ENCODE data around the gene ATP5PB. TPM values are rescaled to one million over a fixed set of nuclear protein-coding genes. Genes with fewer than 3 reads are reported as not detected.

The ATP5PB gene
- total RNA-seq, 1 experiment from 2014 or later: 323 TPM

- DNase-seq (ENCODE audit: low read depth, low spot score) (no peak), ATAC-seq (no peak)
- Histone ChIP-seq H3K27me3 (ENCODE audit: insufficient read depth, low read length) (peaks cover 22% of the 10 kb centered on the region), H3K79me2 (ENCODE audit: insufficient read depth, low read length) (no peaks in the 10 kb centered on the region), H3K9me2 (ENCODE audit: insufficient read depth) (no peaks in the 10 kb centered on the region), H2AFZ (ENCODE audit: low read depth, low read length, poor library complexity, severe bottlenecking) (no peak overlapping the region), H3K4me3 (replicated peaks in 1 of 2; ENCODE audit: low read depth in 1 of 2, low read length in 2 of 2) (no peak overlapping the region), H4K20me1 (ENCODE audit: insufficient read depth) (no peaks in the 10 kb centered on the region), H3K9me3 (ENCODE audit: control insufficient read depth in 1 of 2, insufficient read depth in 1 of 2, low read depth in 1 of 2, low read length in 2 of 2) (no peaks in the 10 kb centered on the region), H3K9ac (ENCODE audit: low read length) (no peak overlapping the region), H3K4me1 (ENCODE audit: control insufficient read depth in 1 of 2, insufficient read depth in 2 of 2, low read length in 2 of 2) (no peaks in the 10 kb centered on the region), H3K36me3 (ENCODE audit: control insufficient read depth in 1 of 2, insufficient read depth in 2 of 2, low read length in 2 of 2) (no peaks in the 10 kb centered on the region), H3K27ac (ENCODE audit: low read depth, low read length) (no peak overlapping the region), H3K4me2 (ENCODE audit: low read length) (no peak overlapping the region)
- ChIA-PET RAD21 (ENCODE audit: low non-redundant PET in 1 of 2, low total read pairs in 2 of 2, uncharacterized antibody in 2 of 2, unreplicated experiment in 2 of 2) (no interaction called here), CTCF (no interaction called here), POLR2A (no interaction called here)
- no peak for TF ChIP-seq ELF1 (IDR thresholded peaks at IDR 0.05; ENCODE audit: borderline replicate concordance, low read depth)
- no peak for TF ChIP-seq POLR2A (IDR thresholded peaks at IDR 0.05; ENCODE audit: borderline replicate concordance, extremely low read depth, insufficient read depth, insufficient read length)
- TF ChIP-seq JUND (IDR thresholded peaks at IDR 0.05): no peak
- TF ChIP-seq SIN3A (IDR thresholded peaks at IDR 0.05; ENCODE audit: low read depth): no peak
- no peak for TF ChIP-seq ZNF274 (IDR thresholded peaks at IDR 0.05; ENCODE audit: low read depth, low read length)
- no peak for TF ChIP-seq FOSL1 (IDR thresholded peaks at IDR 0.05; ENCODE audit: low read depth)
- TF ChIP-seq POLR2AphosphoS5 (IDR thresholded peaks at IDR 0.05; ENCODE audit: low read depth, low read length): no peak
- no TSS peak for BruUV-seq (replicated peaks)
- intact Hi-C loops (cut with micrococcal nuclease): no loop called here
Observed at GRCh38 chr1:111407301-111407700, 42.0 kb upstream of the ATP5PB start.

GRCh38 chr1:111412839-111413238 is 36.4 kb upstream of the ATP5PB start:
- H3K9ac ChIP-seq (ENCODE audit: low read length): no peak overlapping the region
- intact Hi-C loops (cut with micrococcal nuclease): no loop called here
- ChIA-PET POLR2A (no interaction called here), RAD21 (ENCODE audit: low non-redundant PET in 1 of 2, low total read pairs in 2 of 2, uncharacterized antibody in 2 of 2, unreplicated experiment in 2 of 2) (no interaction called here), CTCF (interaction anchor here (2.4 kb wide), 1 partner anchor 12 kb away, joined by 8 read pairs; no protein-coding TSS in a partner anchor)
- H2AFZ ChIP-seq (ENCODE audit: low read depth, low read length, poor library complexity, severe bottlenecking): no peak overlapping the region
- no peak for TF ChIP-seq EZH2phosphoT487 (IDR thresholded peaks at IDR 0.05; ENCODE audit: borderline replicate concordance)
- no peak for TF ChIP-seq ZFX (IDR thresholded peaks at IDR 0.05)
- no peak for TF ChIP-seq MAX (IDR thresholded peaks at IDR 0.05)
- no peak for TF ChIP-seq YY1 (IDR thresholded peaks at IDR 0.05; ENCODE audit: extremely low read depth, insufficient replicate concordance, low read depth, low read length)
- no peak for TF ChIP-seq EGR1 (IDR thresholded peaks at IDR 0.05; ENCODE audit: low read depth)
- TF ChIP-seq TCF7L2 (IDR thresholded peaks at IDR 0.05; ENCODE audit: borderline replicate concordance, extremely low read depth, insufficient read depth, insufficient read length): no peak
- TF ChIP-seq POLR2AphosphoS5 (IDR thresholded peaks at IDR 0.05; ENCODE audit: low read depth, low read length): no peak
- TF ChIP-seq JUND (IDR thresholded peaks at IDR 0.05): no peak
- TF ChIP-seq RAD21 (IDR thresholded peaks at IDR 0.05; ENCODE audit: low read depth): no peak
- TF ChIP-seq EZH2 (IDR thresholded peaks at IDR 0.05): no peak
- TF ChIP-seq POLR2A (IDR thresholded peaks at IDR 0.05; ENCODE audit: borderline replicate concordance, extremely low read depth, insufficient read depth, insufficient read length): no peak
- no peak for TF ChIP-seq SP1 (IDR thresholded peaks at IDR 0.05; ENCODE audit: low read depth)
- no peaks in the 10 kb centered on the region for H3K4me1 ChIP-seq (ENCODE audit: control insufficient read depth in 1 of 2, insufficient read depth in 2 of 2, low read length in 2 of 2)
- H3K79me2 ChIP-seq (ENCODE audit: insufficient read depth, low read length): no peaks in the 10 kb centered on the region
- ATAC-seq (no peak), DNase-seq (ENCODE audit: low read depth, low spot score) (no peak)
- no peaks in the 10 kb centered on the region for H4K20me1 ChIP-seq (ENCODE audit: insufficient read depth)
- no peaks in the 10 kb centered on the region for H3K9me2 ChIP-seq (ENCODE audit: insufficient read depth)
- H3K36me3 ChIP-seq (ENCODE audit: control insufficient read depth in 1 of 2, insufficient read depth in 2 of 2, low read length in 2 of 2): no peaks in the 10 kb centered on the region
- no peak overlapping the region for H3K27ac ChIP-seq (ENCODE audit: low read depth, low read length)
- H3K4me2 ChIP-seq (ENCODE audit: low read length): no peak overlapping the region
- H3K27me3 ChIP-seq (ENCODE audit: insufficient read depth, low read length): 0 out of 2 replicates have a peak, but pooled peaks cover 2% of the 10 kb centered on the region
- H3K9me3 ChIP-seq (ENCODE audit: control insufficient read depth in 1 of 2, insufficient read depth in 1 of 2, low read depth in 1 of 2, low read length in 2 of 2): no peaks in the 10 kb centered on the region
- no peak overlapping the region for H3K4me3 ChIP-seq (replicated peaks in 1 of 2; ENCODE audit: low read depth in 1 of 2, low read length in 2 of 2)
- BruUV-seq (replicated peaks): no TSS peak

All from HCT116 (cell line).